Right kidney (tissue), 1 donor: Measurements from ENCODE around the gene S100A9.
"Not testable (repeated sequence)": the region's sequence is repeated elsewhere in the genome, so short reads cannot be mapped to it uniquely, and the experiment has no call there.

Experiments
- DNase-seq: peaks from one replicate; pipeline ENCODE4 v3.0.0-alpha.2; 2016

The S100A9 gene

DNA sequence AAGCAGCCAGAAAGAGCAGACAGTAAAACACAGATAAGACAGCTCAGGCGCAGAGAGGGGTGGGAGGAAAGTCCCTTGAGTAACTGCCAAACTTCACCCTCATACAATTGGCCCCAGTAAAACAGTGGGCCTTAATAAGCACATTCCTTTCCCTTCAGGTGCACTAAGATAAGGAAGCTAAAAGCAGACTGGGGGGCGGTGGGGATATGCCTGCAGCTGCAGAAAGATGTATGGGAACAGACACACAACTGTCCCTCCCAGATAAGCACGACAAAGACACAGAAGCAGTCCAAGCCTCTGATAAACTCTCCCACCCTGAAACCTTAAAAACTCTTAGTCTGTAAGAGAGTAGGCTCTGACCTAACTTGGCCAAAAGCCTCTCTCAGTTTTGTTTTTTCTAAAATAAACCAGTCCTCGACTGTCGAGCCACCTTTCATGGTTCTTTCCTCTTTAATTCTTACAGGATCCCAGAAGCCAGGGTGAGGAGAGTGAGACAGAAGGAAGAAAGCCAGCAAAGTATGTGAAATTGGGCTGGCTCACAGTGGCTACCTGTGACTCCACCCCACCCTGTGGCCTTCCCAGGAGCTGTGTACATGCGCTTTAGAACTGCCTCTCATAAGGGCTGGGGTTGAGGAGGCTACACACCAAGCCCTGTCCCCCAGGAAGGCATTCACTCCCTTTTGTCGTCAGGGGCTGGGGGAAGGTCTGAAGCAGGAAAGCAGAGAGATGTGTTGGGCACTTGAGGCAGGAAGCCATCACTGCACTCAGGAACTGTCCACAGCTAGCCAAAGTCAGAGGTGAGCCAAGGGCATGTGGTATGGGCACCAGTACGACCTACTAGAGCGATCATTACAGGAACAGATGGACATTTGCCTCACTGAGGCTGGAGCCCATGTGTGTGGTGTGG, 13.6 kb upstream of the S100A9 start:
- DNase-seq: no peak

GRCh38 chr1:153344718-153345025, 13.0 kb upstream of the S100A9 start:
- no peak for DNase-seq

DNA sequence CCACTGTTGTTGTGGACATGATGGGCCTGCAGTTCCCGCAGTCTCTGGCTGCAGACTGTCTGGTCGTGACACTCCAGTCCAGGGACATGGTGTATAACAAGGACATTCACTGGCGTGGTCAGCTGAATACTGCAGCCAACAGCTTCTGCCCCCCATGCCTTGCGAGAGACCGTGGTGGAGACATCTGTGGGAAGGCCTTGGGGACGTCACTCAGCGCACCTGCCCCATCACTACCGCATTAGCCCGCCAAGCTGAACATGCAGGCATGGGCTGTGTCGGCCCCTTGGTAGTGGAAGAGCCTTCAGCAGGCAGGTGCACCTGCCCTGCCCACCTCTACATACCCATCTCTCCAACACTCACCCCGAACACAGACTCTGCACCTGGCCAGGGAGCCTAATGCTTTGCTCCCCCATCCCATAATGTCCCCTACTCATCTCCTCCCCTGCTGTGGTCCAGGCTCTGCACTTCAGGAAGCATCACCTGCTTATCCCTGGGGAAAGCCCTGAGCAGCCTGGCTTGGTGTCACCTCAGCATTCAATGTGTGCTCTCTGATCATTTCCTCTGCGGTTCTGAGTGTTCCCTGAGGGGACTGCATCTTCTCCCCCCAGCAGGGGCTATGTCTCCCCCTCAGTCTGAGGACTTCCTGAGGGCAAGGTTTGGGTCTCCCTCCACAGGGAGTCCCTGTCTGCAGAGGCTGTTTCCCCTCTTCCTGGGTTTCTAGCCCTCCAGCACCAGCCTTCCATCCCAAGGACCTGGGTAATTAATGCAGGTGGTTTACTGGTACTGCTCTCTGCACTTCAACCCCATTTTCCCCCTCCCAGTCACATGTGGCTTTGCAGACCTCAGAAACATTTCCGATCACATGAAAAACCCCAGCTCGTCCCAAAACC, 12.2 kb upstream of the S100A9 start:
- DNase-seq: no peak

GRCh38 chr1:153346077-153346723, 11.5 kb upstream of the S100A9 start:
- DNase-seq: no peak

GRCh38 chr1:153347049-153347448, 10.6 kb upstream of the S100A9 start:
- DNase-seq: not testable (repeated sequence)

GRCh38 chr1:153347856-153348255, 9.8 kb upstream of the S100A9 start:
- no peak for DNase-seq

DNA sequence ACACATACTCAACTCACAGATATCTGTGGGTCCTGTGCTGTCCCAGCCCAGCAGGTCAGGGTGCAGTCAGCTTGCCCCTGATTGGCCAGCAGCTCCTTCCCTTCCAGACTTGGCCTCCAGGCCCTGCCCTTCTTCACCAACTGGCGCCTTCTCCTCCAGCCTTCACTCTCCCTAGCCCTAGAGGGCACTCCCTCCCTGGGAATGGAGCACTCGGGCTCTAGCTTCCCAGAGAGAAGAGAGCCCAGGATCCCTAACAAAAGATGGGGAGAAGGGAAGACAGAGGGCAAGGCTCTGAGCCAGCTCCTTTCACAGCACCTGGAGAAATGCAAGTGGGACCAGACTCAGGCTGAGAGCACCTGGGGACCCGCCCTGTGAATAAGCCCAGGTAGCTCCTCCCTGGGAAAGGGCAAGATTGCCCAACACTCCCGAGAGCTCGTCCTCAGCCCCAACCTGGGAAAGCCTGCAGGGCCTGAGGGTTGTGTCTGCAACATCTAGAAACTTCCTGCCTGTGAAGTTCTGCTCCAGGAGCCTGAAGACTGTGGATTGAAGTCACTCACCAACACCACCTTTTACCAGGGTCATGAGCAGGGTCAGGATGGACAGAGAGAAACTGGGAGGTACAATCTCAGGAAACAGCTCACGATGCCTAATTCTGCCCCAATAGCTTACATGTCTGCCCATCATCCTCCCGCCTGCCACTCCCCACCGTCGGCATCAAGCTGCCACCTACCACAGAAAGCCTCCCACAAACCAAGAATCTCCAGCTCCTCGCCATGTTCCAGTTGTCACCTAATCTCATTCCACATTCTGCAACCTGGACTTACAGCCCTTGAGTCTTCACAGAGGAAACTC, 8.9 kb upstream of the S100A9 start, which contains the start of gene PGLYRP4:
Gene PGLYRP4 (minus strand): TSS at position 331 of the 852 bp plus-strand sequence. CDS start 909 bp downstream, outside the sequence.
- no peak for DNase-seq

DNA sequence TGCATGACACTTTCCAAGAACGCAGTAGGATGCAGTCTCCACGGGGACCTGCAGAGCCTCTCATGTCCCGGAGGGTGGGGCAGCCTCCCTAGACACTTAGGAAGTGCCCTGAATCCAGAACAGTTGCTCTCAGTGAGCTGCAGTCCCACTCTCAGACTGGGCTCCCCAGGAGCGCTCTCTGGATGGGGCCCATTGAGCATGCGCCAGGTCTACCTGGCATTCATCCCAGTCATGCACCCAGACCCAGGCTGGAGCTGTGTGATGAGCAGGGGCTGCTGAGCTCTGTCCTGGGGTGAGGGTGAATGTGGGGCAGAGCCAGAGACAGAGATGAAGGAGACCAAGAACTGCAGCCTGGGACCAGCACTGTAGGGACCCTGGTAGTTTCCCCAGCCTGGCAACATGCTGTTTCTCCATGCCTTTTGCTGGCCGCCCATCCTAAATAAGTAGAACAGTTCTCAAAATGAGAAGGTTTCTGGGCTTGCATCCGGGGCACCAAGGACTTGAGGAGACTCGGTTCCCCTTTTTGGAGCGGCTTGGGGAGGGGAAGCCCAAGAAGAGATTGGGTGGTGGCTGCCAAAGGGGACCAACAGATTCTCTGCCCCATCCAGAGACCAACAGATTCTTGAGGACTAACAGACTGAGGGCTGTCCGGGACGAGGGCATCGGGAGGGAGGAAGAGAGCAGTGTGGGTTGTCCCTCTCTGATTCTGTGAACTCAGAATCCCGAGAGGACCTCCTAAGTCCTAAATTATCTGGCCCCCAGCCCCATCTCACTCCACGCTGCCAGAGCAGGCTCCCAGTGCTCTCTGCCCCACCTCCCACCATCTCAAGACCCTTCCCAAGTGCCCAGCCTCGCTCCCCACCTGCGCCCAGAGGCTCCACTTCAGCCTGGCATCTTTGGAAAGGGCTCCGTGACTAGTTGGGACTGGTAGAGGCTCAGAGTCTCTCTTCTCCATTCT, 8.0 kb upstream of the S100A9 start:
- no peak for DNase-seq

DNA sequence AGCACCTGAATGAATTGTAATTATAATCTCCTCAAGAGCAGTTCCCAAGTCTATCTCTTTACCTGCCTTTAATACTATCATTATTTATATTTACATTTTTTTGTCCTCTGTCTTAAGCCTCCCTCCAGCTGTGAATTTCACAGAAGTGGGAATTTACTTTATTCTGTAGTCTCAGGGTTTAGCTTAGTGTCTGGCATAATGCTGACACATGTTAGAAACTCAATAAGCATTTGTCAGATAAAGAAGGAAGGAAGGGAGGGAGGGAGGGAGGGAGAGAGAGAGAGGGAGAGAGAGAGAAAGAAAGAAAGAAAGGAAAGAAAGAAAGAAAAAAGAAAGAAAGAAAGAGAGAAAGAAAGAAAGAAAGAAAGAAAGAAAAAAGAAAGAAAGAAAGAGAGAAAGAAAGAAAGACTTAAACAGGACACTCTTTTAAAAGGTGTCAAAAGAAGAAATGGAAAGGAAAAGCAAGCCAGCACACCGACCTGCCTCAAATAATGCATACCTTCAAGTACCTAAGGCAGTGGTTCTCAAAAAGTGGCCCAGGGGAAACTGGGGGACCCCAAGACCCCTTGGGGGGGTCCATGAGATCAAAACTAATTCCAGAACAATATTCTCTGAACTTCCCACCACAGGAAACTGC, 7.2 kb upstream of the S100A9 start:
- no peak for DNase-seq

DNA sequence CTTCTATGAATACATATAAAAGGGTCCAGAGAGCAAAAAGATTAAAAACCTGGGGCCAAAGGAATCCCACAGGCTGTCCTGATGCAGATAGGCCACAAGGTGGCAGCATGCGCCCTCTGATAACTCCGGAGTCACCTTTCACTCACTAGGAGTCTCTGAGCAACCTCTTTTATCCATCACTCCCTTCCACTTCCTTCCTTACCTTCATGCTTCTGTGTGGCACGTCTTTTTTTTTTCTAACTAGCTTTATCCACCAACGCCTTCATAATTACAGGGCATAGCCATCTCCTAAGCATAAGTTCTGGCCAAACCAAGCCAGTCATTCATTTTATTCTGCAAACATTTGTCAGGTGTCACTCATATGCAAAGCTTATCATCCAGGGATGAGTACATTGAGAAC, 5.1 kb upstream of the S100A9 start:
- DNase-seq: peak; percentile 29

DNA sequence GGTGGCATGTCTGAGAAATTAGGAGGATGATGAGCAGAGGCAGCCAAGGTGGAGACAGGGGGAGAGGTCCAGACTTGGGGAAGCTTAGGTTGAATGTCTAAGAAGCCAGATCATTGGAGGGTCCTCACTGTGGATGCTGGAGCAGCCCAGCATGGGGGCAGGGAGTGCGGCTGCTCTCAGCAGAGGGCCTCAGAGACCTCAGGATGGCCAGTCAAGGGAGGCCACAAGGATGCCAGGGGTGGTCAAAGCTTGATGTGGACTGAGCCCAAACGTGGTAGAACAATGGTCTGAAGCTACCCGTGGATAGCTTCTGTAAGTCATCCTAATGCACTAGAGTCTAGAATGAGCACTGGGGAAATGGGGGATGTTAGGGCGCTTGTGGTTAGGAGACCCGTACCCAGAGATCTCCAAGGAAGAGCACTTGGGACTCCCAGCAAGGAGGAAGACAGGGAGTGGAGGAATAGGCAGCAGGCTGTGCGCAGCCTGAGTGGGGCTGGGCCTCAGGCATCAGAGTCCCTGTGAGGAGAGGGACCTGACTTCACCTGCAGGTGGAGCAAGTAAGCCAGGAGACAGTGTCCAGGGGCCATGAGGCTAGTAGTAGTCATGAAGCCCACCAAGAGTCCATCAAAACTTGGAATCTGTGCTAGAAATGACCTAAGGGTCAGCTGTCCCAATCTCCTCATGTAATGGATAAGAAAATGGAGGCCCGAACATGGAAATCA, 4.3 kb upstream of the S100A9 start:
- no peak for DNase-seq

GRCh38 chr1:153354515-153355193, 3.0 kb upstream of the S100A9 start:
- no peak for DNase-seq

GRCh38 chr1:153355445-153356071, 2.1 kb upstream of the S100A9 start:
- no peak for DNase-seq

DNA sequence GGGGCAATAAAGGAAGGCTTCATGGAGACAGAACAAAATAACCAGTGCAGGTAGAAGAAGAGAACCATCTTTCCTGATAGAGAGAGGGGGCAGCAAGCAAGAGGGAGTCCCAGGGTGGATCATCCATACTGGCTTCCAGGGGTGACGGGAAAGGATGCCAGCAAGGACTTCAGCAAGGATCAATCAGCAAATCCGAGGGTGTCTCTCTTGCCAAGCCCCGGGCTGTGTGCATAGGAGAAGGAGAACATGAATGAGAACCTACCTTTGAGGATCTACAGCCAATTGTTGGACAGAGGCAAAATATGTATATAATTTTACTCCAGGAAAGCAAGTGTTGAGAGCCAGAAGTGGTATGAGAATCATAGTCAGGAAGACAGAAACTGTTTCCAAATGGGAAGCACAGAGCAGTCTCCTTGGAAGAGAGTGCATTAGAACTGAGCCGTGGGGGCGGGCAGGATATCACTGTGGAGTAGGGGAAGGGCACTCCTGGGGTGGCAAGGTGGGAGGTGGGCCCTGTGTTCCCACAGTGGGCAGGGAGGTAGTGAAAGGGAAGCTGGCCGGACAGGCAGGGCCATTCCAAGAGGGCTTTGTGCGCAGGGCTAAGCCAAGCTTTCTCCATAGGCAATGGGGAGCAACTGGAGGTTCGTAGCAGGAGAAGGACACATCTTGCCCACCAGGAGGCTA, 1.1 kb upstream of the S100A9 start:
- no peak for DNase-seq

DNA sequence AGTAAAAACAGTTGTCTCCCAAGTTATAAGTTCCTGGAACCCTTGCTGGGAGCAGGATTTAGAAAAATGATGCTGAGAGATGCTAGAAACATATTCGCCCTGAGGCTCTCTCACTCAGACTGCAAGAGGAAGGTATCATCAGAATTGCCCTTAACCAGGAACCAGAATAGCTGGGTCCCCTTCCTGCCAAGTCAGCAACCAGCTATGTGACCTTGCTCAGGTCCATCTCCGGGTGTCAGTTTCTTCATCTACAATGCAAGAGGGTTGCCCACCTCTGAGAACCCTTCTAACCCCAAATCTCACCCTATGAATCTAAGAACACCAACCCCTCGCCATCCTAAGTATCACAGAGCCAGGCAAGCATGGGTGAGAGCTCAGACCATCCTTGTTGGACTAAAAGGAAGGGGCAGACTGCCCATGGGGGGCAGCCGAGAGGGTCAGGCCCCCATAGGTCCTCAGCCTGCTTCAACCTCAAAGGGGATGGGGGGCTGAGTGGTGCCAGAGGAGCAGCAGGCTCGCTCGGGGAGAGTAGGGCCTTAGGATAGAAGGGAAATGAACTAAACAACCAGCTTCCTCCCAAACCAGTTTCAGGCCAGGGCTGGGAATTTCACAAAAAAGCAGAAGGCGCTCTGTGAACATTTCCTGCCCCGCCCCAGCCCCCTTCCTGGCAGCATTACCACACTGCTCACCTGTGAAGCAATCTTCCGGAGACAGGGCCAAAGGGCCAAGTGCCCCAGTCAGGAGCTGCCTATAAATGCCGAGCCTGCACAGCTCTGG, 390 bp upstream of the S100A9 start:
- DNase-seq: no peak

- no peak for DNase-seq
Observed at GRCh38 chr1:153358691-153358975, 979 bp downstream of the S100A9 start.

- DNase-seq: no peak
Observed at GRCh38 chr1:153359241-153359640, 1.6 kb downstream of the S100A9 start.
